H1 (cell line): Measurements from ENCODE around the gene RNF212B. TPM values are rescaled to one million over a fixed set of nuclear protein-coding genes. Genes with fewer than 3 reads are reported as not detected.

ENCODE experiments used
- ASH2L ChIP-seq: fragments of 200-600, 300-600 bp; sonication (generic); IDR thresholded peaks from one replicate; pipeline ENCODE4 v1.7.1; 2017; ENCODE audit warnings: low read length
- BACH1 ChIP-seq: IDR thresholded peaks from 2 replicates; pipeline ENCODE4 v1.6.1; 2012; ENCODE audit warnings: low read length, improper control_type of control experiment
- JUND ChIP-seq: IDR thresholded peaks from 2 replicates; pipeline ENCODE4 v1.6.1; 2011; ENCODE audit warnings: mild to moderate bottlenecking, improper control_type of control experiment, low read length
- KDM1A ChIP-seq: fragments of 200-600, 300-600 bp; sonication (generic); IDR thresholded peaks from 2 replicates; pipeline ENCODE4 v1.7.1; 2016; ENCODE audit warnings: mild to moderate bottlenecking, low read length, borderline replicate concordance
- KDM4A ChIP-seq: IDR thresholded peaks from one replicate; pipeline ENCODE4 v1.7.1; 2012; ENCODE audit warnings: low read depth, mild to moderate bottlenecking, moderate library complexity, low read length, inconsistent platforms; ENCODE audit not compliant: severe bottlenecking
- POLR2A ChIP-seq, 2 experiments: IDR thresholded peaks; 1 replicate in 1 of 2; 2 replicates in 1 of 2; pipeline ENCODE4 v1.6.1; 2011; ENCODE audit warnings: low read depth in 2 of 2, low read length in 2 of 2, mild to moderate bottlenecking in 2 of 2; ENCODE audit errors: control extremely low read depth in 1 of 2
- SIN3A ChIP-seq, 2 experiments: IDR thresholded peaks in 1 of 2; conservative IDR thresholded peaks in 1 of 2; 2 replicates each; pipeline ENCODE4 v1.6.1; 2011 to 2012; ENCODE audit warnings: low read length in 2 of 2, improper control_type of control experiment in 1 of 2, low read depth in 1 of 2, mild to moderate bottlenecking in 1 of 2
- SIRT6 ChIP-seq: IDR thresholded peaks from one replicate; pipeline ENCODE4 v1.7.1; 2012; ENCODE audit warnings: low read length, inconsistent platforms
- SUZ12 ChIP-seq: fragments of 200-600 bp; sonication (generic); IDR thresholded peaks from 2 replicates; pipeline ENCODE4 v1.6.1; 2012; ENCODE audit warnings: mild to moderate bottlenecking, inconsistent platforms, low read length, moderate library complexity, mixed read lengths
- TBP ChIP-seq: IDR thresholded peaks from 2 replicates; pipeline ENCODE4 v1.6.1; 2011; ENCODE audit warnings: low read depth, low read length, improper control_type of control experiment
- YY1 ChIP-seq: IDR thresholded peaks from 2 replicates; pipeline ENCODE4 v1.6.1; 2011; ENCODE audit warnings: low read depth, mild to moderate bottlenecking, low read length
- ZNF274 ChIP-seq: IDR thresholded peaks from 2 replicates; pipeline ENCODE4 v1.7.0; 2012; ENCODE audit warnings: low read length, borderline replicate concordance; ENCODE audit errors: extremely low read depth
- polyA plus RNA-seq, 7 experiments: library from polyadenylated mRNA; depleted of rRNA in 3 of 7; stranded (reverse) in 5 of 7; unstranded in 2 of 7; fragments of >200 nt in 5 of 7; fragments of 200-250 nt in 2 of 7; gene quantifications; 1 replicate in 5 of 7; 2 replicates in 1 of 7; 4 replicates in 1 of 7; pipeline versions ENCODE4 v1.2.1 to v1.2.3, GENCODE V29; 2011 to 2013; ENCODE audit warnings: missing spikeins in 2 of 7, mixed read lengths in 2 of 7
- total RNA-seq: library from RNA; stranded (reverse); fragmentation: NEBNext Ultra II Directional; extraction: Animal tissue kit (Norgen Biotek cat#: 25700); gene quantifications from 2 replicates; pipeline ENCODE4 v1.2.1, GENCODE V29; 2021
- TF ChIP-seq, protein P1 (sequence below): IDR thresholded peaks from 2 replicates; pipeline ENCODE4 v1.6.1; 2012; ENCODE audit warnings: inconsistent platforms

RNF212B gene
- total and polyA plus RNA-seq, 2 of the 8 experiments (the other 6 are each of a cell fraction or from before 2014, with no cell fraction given), result 0.95 to 1.2 TPM

GRCh38 chr14:23302290-23303225, 64.8 kb downstream of the RNF212B start, which contains the start of gene PPP1R3E (continued):
- TF ChIP-seq TBP (no peak), ZNF274 (no peak), SIN3A (conservative IDR thresholded peaks at IDR 0.05 in 1 of 2, IDR thresholded peaks at IDR 0.05 in 1 of 2; ENCODE audit: low read depth in 1 of 2, low read length in 2 of 2) (peak in 1 of 2 experiments; percentile 41; a peak in 1 of 4 replicates), KDM1A (no peak; the same call in 1 of the 2 replicates), POLR2A (IDR thresholded peaks at IDR 0.05; ENCODE audit: control extremely low read depth in 1 of 2, low read depth in 2 of 2, low read length in 2 of 2) (no peak; a peak in 1 of 3 replicates), YY1 (0 out of 2 replicates have a peak, but pooled peaks have one; percentile 4), ASH2L (peak; percentile 28), JUND (no peak), KDM4A (peak; percentile 97), BACH1 (no peak), SUZ12 (no peak), SIRT6 (no peak)
- TF ChIP-seq, protein P1, sequence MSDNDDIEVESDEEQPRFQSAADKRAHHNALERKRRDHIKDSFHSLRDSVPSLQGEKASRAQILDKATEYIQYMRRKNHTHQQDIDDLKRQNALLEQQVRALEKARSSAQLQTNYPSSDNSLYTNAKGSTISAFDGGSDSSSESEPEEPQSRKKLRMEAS, result 0 out of 2 replicates have a peak, but pooled peaks have one; percentile 19
